Measurements from ENCODE around the gene GPATCH3. TPM values are rescaled to one million over a fixed set of nuclear protein-coding genes. Genes with fewer than 3 reads are reported as not detected.
A peak's percentile ranks its signal among the peaks of the same experiment; 100 is the strongest.
"Not testable (repeated sequence)": the region's sequence is repeated elsewhere in the genome, so short reads cannot be mapped to it uniquely, and the experiment has no call there.

Gene GPATCH3
- total RNA-seq, 1 donor from 2014 or later, result 2.0 TPM

DNA sequence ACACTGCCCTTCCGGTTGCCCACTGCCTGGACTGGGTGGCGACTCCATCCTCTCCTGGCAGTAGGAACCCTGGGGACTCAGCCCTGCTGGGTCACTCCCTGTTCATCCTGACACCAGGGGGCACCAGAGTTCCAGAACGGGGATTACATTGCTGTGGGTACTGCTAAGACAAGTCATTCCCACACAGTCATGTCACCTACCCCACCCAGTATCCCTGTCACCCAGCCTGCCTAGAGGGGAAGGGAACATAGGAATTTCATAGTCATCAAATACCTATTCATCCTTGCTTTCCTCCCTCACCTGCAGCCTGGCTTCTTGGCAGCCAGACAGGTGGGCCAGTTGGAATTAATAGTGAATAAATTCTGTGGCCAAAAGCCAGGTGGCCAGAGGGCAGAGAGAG lies 47.1 kb downstream of the GPATCH3 start:
- Histone ChIP-seq H3K9me3 (no peaks in the 10 kb centered on the region), H3K4me1 (peaks cover 0 to 8% of the 10 kb centered on the region in 2 donors), H3K27me3 (no peaks in the 10 kb centered on the region), H3K27ac (peak overlapping the region; percentile 18 to 36), H3K36me3 (peaks cover 56 to 91% of the 10 kb centered on the region in 2 donors), H3K4me3 (no peak overlapping the region)
- peak; percentile 60 to 95 for DNase-seq (ENCODE audit: low spot score in 2 of 2)
- intact Hi-C loops (cut with DNase I), result loop anchor here (1.0 kb wide), 2 partner anchors 12 to 25 kb away; no protein-coding TSS in a partner anchor
- TF ChIP-seq, protein P1, sequence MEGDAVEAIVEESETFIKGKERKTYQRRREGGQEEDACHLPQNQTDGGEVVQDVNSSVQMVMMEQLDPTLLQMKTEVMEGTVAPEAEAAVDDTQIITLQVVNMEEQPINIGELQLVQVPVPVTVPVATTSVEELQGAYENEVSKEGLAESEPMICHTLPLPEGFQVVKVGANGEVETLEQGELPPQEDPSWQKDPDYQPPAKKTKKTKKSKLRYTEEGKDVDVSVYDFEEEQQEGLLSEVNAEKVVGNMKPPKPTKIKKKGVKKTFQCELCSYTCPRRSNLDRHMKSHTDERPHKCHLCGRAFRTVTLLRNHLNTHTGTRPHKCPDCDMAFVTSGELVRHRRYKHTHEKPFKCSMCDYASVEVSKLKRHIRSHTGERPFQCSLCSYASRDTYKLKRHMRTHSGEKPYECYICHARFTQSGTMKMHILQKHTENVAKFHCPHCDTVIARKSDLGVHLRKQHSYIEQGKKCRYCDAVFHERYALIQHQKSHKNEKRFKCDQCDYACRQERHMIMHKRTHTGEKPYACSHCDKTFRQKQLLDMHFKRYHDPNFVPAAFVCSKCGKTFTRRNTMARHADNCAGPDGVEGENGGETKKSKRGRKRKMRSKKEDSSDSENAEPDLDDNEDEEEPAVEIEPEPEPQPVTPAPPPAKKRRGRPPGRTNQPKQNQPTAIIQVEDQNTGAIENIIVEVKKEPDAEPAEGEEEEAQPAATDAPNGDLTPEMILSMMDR (IDR thresholded peaks at IDR 0.05), result peak; percentile 81 to 86 (median 85)

DNA sequence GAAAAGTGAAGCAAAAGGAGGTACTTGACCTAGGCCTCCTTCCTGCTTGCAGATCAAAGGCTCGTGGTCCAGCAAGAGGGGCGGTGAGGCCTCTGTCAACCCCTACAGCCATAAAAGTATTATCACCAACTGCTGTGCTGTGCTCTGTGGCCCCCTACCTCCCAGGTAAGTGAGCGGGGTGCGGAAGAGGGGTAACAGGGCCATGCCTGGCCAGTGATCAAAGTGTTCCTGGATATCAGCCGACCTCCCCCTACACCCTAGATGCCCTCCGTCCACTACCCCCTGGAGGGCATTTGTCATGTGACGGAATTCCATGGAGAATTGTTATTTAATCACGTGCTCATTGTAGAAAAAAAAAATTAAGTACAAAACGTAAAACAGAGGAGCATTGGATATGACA lies 47.6 kb downstream of the GPATCH3 start:
- H3K4me3 ChIP-seq, result no peak overlapping the region
- H3K27me3 ChIP-seq, result no peaks in the 10 kb centered on the region
- no peaks in the 10 kb centered on the region for H3K9me3 ChIP-seq
- no peak overlapping the region for H3K27ac ChIP-seq
- peaks cover 0 to 8% of the 10 kb centered on the region in 2 donors for H3K4me1 ChIP-seq
- H3K36me3 ChIP-seq, result peaks cover 60 to 91% of the 10 kb centered on the region in 2 donors
- TF ChIP-seq, protein P1 (IDR thresholded peaks at IDR 0.05), result no peak
- intact Hi-C loops (cut with DNase I), result loop anchor here (1.0 kb wide), 2 partner anchors 13 to 26 kb away; no protein-coding TSS in a partner anchor
- no peak for DNase-seq (ENCODE audit: low spot score in 2 of 2)

DNA sequence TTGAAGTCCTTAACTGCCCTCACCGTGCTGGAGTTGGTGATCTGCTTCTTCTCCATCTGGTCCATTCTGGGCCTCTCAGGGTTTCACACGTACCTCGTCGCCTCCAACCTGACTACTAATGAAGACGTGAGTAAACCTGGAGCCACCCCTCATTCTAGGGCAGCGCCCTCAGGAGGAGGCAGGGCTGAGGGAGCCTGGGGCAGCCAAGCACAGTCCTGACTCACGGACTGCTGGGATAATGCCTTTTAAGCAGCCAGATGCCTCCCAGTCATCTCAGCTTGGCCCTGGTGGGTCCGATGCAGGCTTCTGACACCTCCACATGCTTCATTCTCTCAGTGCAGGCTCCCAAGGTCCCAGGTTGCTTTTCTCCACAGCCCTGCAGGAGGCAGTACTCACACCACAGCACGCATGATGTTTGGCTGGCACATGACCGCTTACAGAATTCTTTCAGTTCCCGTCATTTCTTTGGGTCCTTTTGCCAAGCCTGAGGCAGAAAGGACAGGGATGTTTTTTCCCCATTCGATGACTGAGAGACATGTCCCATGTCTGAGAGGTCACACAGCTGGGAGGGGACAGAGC lies 49.1 kb downstream of the GPATCH3 start:
- TF ChIP-seq, protein P1 (IDR thresholded peaks at IDR 0.05), result no peak
- Histone ChIP-seq H3K4me3 (no peak overlapping the region), H3K27ac (no peak overlapping the region), H3K36me3 (peaks cover 69 to 87% of the 10 kb centered on the region in 2 donors), H3K9me3 (no peaks in the 10 kb centered on the region), H3K4me1 (peaks cover 0 to 8% of the 10 kb centered on the region in 2 donors), H3K27me3 (no peaks in the 10 kb centered on the region)
- intact Hi-C loops (cut with DNase I), result no loop called here
- no peak for DNase-seq (ENCODE audit: low spot score in 2 of 2)

DNA sequence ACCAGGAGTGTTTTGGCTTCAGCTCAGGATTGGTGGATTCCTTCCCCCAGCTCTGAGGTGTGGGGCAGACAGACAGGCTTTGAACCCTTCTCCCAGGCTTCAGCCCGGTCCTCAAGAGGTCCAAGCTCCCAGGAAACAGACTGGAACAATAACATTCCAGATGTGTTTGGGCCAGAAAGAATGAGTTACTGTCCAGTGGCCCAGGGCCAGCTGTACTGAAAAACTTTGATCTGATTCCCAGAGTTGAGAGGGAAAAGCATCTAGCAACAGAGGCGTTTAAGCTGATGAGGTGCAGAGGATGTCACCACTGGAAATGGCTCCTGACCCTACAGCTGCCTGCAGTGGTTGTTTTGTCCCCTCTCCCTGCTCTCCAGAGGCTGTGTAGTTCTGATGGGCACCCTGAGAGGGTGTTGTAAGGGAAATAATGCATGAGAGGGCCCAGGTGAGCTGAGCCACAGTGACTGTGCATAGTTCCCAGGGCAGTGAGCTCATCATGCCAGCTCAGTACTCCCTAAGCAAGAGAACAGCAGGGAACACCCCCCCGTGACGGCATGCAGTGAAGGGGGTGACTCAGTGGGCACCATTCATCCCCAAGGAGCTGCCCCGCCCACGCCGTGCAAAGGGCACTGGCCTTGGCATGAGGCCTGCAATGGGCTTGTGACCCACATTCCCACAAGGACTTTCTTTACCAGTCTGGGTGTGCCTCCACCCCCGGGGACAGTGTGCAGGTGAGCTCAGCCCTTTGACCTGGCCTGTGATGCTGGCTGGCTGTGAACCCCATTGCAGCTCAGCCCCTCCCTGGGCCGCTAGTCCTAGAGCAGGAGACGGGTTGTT lies 51.1 kb downstream of the GPATCH3 start:
- H3K9me3 ChIP-seq, result no peaks in the 10 kb centered on the region
- peak; percentile 42 to 81 for DNase-seq (ENCODE audit: low spot score in 2 of 2)
- intact Hi-C loops (cut with DNase I), result no loop called here
- H3K36me3 ChIP-seq, result peaks cover 66 to 68% of the 10 kb centered on the region in 2 donors
- no peak overlapping the region for H3K4me3 ChIP-seq
- H3K27ac ChIP-seq, result peak overlapping the region; percentile 60 to 76
- TF ChIP-seq, protein P1 (IDR thresholded peaks at IDR 0.05), result no peak
- peaks cover 0 to 8% of the 10 kb centered on the region in 2 donors for H3K4me1 ChIP-seq
- no peaks in the 10 kb centered on the region for H3K27me3 ChIP-seq

DNA sequence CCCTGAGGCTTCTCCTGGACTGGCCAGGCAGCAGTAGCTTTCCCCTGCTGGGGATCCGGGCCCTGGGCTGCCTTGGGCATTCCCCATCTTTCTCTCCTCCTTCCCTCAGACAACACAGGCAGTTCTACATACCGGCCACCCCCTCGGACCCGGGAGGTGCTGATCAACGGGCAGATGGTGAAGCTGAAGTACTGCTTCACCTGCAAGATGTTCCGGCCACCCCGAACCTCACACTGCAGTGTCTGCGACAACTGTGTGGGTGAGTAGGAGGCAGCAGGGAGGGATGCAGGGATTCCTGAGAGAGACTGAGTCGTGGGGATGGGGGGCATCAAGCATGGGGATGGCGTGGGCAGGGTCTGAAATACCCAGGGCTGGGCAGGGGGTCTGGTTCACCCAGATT lies 51.8 kb downstream of the GPATCH3 start:
- no peak for DNase-seq (ENCODE audit: low spot score in 2 of 2)
- intact Hi-C loops (cut with DNase I), result no loop called here
- peaks cover 0 to 8% of the 10 kb centered on the region in 2 donors for H3K4me1 ChIP-seq
- H3K9me3 ChIP-seq, result no peaks in the 10 kb centered on the region
- TF ChIP-seq, protein P1 (IDR thresholded peaks at IDR 0.05), result no peak
- H3K27ac ChIP-seq, result peak overlapping the region; percentile 60 to 76
- H3K27me3 ChIP-seq, result no peaks in the 10 kb centered on the region
- H3K4me3 ChIP-seq, result no peak overlapping the region
- peaks cover 60 to 61% of the 10 kb centered on the region in 2 donors for H3K36me3 ChIP-seq

DNA sequence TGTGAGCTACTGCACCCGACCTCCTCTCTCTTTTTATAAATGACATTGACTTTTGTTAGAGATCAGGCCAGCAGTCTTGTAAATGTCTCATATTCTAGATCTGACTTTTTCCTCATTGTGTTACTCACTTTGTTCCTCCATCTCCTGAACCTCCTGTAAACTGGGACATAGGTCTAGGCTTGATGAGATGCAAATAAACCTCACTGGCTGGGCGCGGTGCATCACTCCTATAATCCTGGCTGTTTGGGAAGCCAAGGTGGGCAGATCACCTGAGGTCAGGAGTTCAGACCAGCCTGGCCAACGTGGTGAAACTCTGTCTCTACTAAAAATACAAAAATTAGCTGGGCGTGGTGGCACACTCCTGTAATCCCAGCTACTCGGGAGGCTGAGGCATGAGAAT lies 52.4 kb downstream of the GPATCH3 start:
- H3K4me1 ChIP-seq; intact Hi-C loops (cut with DNase I); H3K27me3 ChIP-seq; H3K9me3 ChIP-seq; DNase-seq (ENCODE audit: low spot score in 2 of 2); H3K27ac ChIP-seq; H3K4me3 ChIP-seq: not testable (repeated sequence)
- H3K36me3 ChIP-seq, result peaks cover 56 to 61% of the 10 kb centered on the region in 2 donors

Measured in ascending aorta (tissue), 2 donors.